Stimulated activated CD8-positive, alpha-beta memory T cell treated with anti-CD3 and anti-CD28 coated beads, Interleukin-4, amount 100 ng/mL, for 48 hours (primary cell): ENCODE data around the gene NTN1.

ENCODE experiments used
- DNase-seq: peaks from one replicate; pipeline ENCODE4 v3.0.0-alpha.2; 2020

NTN1 gene

DNA sequence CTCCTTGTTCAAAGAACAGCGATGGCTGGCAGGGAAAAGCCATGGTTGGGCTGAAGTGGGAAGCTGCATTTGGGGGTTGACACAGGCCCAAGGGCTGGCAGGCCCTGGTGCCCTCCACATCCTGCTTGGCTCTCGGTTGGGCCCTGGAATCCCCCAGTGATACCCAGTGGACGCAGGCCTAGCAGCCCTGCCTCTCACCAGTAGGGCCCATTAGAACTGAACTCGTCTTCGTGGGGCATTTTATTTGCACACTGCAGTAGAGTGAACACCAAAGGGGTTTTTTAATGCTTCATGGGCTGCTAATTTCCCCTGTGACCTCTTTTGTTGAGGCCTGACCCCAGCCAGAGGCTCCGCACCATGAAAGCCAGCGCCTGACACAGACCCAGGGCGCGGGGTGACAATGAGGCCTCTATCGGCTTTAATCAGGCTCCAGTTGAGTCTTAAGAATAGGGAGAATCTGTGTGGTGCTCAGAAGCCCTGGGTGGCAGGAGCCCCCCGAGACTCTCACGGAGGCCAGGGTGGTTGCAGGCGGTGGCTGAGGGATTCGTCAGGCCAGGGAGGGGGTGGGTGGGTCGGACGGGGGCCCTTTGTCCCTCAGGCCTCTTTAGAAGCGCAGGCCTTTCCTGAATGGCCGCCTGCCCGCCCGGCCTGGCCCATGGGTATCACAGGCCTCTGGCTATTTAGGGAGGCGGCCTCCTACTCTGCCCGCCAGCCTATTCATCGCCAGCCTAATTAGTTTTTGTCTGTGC is 199.3 kb downstream of the NTN1 start:
- DNase-seq: no peak

DNA sequence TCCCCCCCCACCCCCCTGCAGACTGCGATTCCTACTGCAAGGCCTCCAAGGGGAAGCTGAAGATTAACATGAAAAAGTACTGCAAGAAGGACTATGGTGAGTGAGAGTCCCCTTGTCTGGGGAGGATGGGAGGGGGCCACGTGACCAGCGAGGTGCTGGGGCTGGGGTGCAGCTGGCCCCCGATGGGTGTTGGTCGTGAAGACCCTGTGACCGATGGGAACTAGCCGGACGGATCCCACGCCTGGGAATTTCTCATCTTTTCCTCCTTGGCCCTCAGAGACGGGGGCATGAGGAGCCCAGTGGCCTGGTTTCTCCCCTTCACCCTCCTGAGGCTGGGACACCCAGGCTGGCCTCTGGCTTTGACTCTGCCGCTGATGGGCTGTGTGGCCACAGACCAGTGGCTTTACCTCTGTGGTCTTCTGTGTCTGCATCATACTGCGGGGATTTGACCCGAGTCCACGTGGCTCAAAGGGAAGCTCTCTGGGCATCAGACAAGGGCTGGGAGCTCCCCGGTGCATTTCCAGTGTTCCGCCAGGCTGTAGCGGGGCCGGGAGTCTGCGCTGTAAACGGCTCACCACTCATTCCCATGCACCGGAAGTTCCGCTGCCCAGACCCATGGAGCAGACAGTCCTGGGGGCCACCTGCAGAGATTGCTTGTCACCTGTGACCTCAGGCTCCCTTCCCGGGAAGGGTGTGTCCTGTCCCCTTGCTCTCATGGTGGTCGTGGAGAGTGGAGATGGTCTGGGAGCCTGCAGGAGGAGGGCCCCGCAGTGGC is 200.0 kb downstream of the NTN1 start:
- DNase-seq: no peak

DNA sequence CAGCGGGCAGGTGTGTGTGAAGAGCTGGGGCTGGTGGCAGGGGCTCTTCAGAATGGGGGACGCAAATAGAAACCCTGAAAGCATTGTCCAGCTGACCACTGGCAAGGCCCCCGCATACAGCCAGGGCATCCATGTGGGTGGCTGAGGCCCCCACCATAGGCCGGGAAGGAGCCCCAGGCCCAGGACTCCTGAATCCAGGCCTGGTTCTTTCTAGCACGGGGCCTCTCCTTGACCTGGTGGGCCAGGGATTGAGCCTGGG is 200.5 kb downstream of the NTN1 start:
- DNase-seq: no peak

DNA sequence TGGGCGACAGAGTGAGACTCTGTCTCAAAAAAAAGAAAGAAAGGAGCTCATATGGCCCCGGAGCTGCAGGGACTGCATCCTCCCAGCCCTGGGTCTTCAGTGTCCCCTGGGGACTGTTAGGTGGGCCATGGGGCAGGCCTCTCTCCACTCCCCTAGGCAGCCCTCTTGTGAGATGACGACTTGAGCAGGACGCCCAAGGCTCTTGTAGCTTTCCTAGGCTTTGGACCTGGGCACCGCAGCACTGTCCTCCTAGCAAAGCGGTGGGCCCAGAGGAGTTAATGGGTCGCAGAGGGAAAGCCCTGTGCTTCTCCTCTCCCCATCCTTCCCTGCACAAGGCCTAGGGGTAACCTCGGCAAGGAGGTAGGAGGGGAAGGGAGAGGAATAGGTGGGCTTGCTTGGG is 202.2 kb downstream of the NTN1 start:
- DNase-seq: no peak

DNA sequence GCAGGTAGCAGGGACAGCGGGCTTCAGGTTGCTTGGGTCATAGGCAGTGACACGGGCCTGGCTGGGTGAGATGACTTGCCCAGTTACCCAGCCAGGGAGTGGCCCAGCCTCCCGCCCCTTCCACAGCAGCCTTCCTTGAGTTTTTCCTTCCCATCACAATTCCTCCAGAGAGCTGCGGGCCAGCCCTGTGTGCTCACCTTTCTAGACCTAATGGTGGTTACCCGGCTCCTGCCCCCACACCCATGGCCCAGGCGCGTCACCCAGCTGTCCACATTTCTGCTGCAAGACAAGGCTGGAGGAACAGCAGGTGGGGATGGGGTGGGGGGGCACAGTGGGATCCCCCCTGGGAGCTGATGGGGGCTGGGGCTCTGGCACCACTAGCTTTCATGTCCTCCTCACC is 203.2 kb downstream of the NTN1 start:
- no peak for DNase-seq

DNA sequence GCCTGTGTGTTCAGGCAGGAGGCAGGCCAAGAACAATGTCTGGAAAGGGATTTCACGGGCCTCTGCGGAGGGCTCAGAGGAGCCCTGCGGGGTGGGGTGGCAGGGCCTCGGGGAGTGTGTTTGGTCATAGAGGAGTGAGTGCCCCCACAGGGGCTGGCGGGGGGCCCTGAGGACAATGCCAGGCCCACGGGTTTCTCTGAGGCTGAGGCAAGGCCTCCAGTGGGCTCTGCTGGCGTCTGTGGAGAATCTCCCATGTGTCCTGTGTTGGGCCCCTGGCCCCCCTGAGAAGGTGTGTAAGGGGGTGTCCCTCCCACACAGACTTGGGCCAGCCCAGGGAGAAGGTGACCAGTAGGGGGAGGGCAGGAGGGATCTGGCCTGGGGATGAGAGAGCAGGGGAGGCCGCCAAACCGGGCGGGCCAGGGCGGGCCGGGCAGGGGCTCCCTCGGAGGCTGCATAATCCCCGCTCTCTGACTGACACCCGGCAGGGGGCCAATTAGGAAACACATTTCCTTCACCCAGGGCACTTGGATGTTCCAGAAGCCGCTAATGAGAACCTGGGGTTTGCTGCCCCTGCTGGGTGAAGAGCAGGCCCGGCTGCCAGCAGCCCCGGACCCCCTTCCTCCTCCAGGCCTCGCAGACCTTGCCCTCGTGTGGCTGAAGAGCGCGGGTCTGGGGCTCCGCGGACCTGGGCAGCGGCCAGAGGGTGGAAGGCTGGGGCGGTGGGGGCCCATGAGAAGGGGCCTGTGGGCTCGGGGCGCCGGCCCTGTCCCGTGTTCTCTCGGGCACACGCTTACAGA is 204.2 kb downstream of the NTN1 start:
- DNase-seq: no peak

DNA sequence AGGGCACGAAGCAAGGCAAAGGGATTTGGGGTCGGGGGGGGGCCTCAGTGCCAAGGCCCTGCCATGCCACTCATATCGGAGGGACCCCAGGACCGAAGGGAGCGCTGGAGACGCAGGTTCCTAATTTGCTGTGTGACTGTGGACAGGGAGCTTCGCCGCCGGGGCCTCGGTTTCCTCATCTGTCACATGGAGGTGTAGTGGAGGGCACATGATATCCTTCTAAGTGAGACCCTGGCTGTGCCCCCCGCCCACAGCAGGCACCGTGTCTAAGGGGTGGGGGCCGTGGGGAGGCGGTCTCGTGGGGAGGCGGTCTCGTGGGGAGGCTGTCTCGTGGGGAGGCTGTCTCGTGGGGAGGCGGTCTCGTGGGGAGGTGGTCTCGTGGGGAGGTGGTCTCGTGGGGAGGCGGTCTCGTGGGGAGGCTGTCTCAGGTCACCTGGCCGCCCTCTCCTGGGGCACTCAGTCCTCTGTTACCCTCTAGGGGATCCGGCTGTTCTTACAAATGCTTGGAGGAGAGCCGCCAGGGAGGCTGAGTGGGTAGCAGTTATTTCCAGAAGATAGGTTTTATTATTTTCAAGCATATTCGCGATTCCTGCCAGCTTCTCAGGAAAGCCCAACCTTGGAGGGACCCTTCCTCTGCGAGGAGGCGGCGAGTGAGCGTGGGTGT is 205.0 kb downstream of the NTN1 start:
- DNase-seq: no peak

DNA sequence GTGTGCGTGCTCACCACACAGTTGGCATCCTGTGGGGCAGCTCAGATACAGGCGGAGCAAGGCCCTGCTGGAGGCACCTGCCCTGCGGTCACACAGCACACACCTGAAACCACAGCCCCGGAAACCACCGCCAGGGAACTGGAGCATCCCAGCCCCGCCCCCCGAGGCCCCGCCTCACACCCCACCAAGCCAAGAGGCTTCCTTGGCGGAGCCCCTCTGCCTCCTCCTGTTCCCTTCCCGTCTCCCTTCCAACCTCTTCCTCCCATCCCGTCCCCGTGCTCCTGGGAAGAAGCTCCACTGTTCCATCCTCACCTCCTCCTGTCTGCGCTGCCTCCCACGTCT is 205.5 kb downstream of the NTN1 start:
- DNase-seq: no peak

DNA sequence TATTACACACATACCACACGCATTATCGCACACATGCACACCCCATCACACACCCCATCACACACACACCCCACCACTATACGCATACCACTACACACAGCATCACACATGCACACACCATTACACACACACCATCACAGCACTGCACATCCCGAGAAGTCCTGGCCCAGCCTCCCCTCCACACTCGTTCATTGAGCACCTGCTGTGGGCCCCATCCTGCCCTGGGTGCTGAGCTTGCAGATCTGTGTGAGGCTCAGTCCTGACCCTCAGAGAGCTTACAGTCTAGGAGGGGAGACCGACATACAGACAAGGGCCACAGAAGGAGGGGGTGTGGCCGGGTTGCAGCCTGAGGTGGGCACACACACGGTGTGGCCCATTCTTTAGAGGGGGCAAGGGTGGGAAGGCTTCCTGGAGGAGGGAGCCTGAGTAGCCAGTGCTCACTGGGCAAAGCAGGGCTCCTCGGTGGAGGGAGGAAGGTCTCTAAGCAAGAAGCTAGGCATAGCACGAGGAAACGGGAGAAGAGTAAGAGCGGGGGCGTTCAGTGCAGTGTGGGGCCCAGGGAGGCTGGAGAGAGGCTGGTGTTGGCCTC is 206.6 kb downstream of the NTN1 start:
- DNase-seq: no peak

DNA sequence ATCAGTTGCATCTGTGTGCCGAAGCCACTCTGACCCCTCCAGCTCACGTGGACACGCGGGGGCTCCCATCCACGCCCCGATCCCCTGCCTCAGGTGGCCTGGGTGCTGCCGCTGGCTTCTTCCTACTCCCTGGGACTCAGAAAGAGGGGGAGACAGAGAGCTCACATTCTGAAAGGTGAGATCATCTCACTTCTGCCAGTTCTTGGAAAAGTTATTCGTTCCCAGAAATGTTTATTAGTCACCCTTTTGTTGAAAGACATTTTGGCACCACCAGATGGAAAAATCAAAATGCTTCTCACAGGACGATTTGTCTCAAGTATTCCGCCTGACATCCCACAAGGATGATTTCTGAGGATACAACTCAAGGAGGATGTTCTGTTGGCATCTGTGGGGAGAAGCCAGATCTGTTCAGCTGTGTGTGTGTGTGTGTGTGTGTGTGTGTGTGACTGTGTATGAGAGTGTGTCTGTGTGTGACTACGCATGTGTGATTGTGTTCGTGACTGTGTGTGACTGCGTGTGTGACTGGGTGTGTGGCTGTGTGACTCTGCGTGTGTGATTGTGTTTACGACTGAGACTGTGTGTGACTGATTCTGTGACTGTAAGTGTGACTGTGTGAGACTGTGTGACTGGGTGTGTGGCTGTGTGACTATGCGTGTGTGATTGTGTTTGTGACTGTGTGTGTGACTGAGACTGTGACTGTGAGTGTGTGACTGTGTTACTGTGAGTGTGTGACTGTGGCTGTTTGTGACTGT is 207.3 kb downstream of the NTN1 start:
- DNase-seq: no peak

DNA sequence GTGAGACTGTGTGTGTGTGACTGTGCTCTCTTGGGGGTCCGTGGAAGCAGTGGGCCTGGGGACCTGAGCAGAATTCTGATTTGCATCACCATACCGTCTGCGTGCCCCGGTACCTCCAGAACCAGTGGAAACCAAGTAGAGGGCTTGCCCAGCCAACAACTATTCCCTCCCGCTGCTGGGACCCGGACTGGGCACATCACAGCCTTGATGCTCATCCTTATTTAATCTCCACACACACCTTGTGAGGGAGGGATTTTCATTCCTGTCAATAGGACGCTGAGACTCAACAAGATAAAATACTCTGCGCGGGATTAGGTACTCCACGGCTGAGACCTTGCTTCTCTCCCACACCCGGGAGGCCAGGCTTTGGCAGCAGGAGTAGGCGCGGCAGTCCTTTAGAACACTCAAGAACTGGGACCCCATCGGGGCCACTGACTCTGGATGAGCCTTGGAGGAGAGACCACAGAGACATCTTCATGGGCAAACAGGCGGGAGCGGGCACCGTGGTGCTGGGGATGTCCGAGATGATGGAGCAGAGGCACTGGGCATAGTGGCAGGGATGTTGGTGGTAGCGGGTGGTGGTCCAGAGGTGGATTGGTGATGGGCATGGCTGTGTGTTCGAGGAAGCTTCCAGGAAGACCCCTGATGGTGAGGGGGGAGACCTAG is 208.0 kb downstream of the NTN1 start:
- no peak for DNase-seq

DNA sequence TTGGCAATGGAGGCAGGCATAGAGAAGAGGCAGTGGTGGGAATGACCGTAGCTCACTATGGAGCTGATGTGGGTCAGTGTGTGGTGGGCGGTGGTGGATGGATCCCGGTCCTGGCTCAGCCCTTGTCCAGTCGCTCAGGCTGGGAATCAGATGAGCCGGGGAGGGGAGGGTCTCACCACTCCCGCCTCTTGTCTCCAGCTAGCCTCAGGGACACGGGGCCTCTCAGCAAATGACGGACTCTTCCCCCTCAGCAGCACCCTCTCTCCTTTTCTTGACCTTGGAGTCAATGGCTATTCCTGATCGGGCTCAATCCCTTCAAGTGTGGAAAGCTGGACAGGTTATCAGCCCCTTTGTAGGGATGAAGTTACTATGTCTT is 208.5 kb downstream of the NTN1 start:
- no peak for DNase-seq

DNA sequence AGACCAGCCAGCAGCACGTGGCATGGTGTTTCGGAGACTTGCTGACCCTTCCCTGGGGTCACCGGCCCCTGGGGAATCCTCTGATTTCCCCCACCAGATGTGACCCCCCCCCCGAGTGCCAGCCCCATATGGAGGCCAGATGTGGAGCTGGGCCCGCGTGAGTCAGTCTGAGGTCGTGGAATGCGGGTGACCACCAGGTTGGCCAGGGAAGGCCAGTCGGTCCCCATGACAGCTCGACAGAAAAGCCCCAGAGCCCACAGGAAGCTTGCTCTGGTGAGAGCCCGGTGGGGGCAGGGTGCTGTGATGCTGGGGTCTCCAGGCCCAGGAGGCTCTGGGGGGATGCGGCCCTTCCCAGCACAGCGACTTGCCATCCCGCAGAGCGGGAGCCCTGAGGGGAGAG is 209.0 kb downstream of the NTN1 start:
- DNase-seq: no peak

DNA sequence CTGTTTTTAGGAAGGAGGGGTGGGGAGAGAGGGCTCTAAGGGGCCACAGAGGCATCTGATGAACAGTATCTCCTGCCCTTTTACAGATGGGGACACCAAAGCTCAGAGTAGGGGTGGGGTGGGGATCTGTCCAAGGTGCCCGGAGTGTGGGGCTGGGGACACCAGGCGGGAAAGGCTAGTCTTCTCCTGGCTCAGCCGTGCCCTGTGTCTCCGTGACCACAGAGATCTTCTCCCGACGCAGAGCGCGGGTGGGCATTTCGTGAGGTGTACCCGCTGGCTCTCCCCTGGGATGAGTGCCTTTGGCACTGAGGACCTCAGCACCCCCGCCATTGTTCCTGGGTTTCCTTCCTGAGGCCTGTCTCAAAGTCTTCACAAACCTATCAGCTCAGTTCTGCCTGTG is 209.6 kb downstream of the NTN1 start:
- no peak for DNase-seq

DNA sequence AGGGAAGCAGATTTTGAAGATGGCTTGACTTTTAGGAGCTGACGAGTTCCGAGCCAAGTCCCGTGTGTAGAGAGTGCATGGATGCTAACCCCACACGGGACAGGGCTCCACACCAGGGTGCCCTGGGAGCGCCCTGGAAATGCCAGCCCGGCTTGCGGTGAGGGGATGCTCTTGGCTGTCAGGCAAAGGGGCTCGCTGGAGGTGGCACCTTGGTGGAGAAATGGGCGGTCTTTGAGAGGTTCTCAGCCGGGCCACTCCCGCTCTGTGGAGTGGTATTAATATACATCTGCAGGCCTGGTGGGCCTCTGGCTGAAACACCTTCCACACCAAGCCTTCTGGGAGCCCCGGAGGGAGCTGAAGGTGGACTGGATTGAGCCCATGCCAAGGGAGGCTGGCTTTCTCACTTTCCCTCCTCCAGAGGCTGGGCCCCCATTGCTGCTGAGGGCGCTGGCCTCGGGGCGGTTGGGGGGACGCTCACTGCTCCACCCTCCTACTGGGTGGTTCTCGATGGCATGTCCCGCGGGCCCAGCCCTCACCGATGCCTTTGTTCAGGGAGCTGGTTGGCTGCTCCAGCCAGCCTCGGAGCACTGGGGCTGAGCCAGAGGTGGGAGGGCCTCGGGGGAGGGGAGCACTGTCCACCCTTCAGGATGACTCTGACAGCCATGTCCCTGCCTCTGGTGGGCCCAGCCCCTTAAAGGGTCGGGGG is 210.3 kb downstream of the NTN1 start:
- no peak for DNase-seq

DNA sequence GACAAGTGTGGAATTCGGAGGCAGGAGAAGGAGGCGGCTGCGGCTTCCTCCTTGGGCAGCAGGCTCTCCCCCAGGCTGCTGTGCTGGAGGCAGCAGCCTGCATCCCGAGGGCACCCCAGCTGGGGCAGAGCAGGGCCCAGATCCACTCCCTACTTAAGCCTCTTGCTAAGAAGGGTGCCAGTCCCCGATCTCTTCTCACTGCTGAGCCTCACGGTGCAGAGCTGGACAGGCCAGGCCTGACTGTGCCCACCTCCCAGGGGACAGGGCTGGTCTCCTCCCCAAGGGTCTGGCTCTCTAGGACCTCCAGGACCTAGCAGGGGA is 210.8 kb downstream of the NTN1 start:
- DNase-seq: no peak

DNA sequence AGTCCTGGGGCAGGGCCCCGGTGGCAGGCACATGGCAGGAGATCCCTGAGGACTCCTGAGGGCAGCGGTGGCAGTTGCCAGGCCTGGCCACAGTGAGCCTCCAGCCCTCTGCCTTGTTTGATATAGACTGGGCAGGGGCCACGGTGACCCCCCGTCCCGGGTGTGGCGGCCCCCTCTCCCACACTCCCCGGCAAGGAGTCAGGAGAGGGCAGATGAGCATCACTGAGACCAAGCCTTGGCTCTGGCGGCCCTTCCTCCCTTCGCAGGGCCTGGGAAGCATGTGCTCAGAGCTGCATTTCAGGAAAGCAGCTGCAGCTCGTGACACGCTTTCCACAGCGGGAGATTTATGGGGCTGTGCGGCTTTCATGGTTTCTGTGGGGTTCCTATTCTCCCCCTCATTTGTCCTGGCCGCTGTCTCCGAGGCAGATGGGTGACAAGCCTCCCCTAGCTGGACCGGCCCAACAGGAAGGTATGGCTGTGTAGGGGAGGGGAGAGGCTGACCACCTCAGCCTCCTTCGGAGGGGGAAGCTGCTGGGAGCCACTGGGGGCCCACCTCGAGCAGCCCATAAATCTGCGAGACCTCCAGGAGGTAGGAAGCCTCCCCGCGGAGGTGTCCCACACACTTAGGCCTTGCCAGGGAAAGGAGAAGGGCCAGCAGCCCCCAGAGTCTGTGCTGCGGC is 211.4 kb downstream of the NTN1 start:
- DNase-seq: no peak

DNA sequence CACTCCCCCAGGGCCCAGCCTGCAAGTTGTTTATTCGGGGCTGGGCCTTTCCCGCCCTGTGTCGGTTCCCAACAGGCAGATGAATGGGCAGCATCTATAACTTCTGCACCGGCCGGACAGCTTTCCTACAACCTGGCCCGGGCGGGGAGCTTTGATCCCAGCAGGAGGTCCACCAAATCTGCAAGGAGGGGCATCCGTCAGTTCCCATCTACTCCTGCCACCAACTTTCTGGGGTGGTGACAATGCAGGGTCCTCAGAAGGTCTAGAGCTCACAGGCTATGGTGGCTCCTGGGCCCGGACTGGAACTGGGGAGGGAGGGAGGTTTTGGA is 211.9 kb downstream of the NTN1 start:
- DNase-seq: no peak

DNA sequence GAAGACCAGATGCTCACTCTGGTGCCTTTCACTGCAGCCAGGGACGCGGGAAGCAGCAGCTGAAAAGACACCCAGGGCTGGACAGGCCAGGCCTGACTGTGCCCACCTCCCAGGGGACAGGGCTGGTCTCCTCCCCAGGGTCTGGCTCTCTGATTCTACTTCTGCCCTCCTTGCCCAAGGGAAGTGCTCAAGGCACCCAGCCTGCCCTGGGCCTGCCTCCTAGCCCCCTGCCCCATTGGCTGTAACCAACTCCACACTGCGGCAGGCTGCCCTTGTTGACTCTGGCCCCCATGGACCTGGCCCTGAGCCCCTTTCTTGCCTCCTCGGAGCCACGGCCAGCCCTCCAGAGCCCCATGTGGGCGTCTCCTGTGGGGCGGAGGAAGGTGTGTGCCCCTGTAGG is 212.5 kb downstream of the NTN1 start:
- no peak for DNase-seq

DNA sequence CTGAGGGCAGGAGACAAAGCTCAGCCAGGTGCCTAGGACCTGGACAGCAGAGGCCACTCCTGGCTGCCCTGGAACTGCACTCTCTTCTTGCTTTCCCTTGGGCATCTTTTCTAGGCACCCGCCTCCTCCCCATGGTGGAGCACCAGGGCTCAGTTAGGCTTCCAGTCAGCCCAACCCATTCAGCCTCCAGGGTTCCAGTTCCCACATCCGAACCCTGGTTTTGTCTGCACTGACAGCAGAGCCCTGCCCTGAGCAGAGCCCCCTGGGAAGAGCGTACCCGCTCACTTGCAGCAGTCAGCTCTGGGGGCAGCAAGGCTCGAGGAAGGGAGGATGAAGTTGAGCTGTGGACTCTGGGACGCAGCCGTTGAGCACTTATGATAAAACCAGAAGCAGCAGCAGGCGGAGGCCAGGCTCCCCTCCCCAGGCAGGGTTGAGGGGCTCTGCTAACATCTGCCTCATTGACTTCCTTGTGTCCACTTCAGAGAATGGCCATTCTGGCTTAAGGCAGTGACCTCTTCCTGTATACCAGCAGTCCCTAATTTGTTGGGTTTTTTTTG is 213.2 kb downstream of the NTN1 start:
- DNase-seq: no peak

DNA sequence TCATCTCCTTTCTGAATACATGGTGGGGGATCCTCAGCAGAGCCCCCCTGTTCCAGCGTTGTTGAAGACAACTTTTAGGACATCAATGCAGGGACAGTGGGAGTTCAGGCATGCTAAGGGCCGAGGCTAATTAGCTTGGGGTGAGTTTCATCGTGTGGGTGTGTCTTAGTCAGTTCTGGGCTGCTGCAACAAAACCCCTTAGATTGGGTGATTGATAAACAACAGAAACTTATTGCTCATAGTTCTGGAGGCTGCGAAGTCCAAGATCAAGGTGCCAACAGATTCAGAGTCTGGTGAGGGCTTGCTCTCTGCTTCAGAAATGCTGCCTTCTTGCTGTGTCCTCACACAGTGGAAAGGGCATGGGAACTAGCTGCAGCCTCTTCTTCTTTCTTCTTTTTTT is 214.0 kb downstream of the NTN1 start:
- DNase-seq: no peak
